Fibroblast of skin of left quadriceps (primary cell): Measurements from ENCODE around the gene TIMM21.
A peak's percentile ranks its signal among the peaks of the same experiment; 100 is the strongest.

Experiments used
- DNase-seq, 2 experiments: peaks; one replicate each; pipeline ENCODE4 v3.0.0-alpha.2; 2013; ENCODE audit warnings: low read depth in 2 of 2

TIMM21 gene

DNA sequence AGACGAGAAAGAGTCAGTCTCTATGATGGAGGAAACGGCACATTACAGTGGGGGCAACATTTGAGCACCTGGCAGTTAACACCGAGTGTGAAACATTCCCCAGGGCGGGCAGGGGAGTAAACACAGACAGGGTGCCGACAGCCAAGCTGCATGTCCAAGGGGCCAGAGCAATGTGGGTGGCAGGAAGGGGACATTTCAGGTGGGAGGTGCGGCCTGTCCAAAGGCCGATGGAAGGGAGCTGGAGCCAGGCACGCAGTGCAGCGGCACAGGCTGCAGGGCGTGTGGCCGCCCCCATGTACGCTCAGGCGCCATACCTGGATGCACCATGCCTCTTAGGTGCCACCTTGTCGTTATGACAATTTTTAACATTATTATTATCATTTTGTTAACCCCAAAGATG is 43.3 kb downstream of the TIMM21 start:
- no peak for DNase-seq

DNA sequence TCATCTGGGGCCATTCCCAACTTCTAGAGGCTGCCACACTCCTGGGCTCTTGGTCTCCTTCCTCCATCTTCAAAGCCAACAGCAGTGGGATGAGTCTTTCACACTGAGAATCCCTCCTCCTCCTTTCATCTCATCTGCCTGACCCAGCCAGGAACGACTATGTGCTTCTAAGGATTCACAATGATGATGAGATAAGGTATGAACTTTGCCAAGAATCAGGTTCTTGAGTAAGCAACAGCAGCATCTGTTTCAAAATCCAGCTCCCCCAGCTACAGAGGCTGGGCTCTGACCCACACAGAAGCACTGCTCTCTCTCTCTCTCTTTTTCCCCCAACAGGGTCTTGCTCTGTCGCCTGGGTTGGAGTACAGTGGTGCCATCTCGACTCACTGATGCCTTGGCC is 46.4 kb downstream of the TIMM21 start:
- no peak for DNase-seq

DNA sequence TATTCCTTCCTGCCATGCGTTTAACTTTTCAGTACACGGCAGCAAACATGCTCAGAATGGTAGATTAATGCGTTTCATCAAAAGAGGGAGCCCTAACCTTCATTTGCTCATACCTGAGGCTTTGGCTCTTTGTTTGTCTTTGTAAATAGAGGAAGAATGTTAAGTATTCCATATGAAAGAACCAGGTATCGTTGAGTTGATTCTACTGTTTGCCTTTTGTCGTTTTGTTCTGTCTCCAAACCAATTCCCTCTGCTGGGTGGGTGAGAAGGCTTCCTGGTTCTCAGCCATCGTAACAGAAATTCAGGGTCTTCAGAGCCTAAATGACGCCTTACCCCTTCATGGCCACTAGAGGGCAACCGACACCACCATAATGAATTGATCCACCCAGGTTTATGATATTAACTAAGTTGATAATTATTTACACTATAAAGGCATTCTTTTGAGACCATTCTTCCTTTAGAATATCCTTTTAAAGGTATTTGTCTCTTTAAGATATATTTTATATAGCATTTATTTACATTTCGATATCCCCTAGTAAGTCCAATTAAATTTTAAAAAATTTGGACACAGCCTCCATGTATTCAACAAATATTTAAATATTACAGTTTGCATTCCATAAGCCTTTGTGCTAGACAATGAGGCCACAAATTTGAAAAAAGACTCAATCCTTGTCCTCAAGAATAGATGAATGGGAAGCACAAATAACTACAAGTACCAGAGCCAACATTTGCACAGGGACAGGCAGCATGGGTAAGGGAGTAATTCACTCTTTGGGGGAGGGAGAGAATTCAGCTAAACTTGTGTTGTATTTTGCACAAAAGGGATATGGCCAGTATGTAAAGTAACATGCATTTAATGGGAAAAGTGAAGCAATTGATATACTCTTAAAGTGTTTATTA is 48.1 kb downstream of the TIMM21 start:
- DNase-seq: peak; percentile 30 to 36

DNA sequence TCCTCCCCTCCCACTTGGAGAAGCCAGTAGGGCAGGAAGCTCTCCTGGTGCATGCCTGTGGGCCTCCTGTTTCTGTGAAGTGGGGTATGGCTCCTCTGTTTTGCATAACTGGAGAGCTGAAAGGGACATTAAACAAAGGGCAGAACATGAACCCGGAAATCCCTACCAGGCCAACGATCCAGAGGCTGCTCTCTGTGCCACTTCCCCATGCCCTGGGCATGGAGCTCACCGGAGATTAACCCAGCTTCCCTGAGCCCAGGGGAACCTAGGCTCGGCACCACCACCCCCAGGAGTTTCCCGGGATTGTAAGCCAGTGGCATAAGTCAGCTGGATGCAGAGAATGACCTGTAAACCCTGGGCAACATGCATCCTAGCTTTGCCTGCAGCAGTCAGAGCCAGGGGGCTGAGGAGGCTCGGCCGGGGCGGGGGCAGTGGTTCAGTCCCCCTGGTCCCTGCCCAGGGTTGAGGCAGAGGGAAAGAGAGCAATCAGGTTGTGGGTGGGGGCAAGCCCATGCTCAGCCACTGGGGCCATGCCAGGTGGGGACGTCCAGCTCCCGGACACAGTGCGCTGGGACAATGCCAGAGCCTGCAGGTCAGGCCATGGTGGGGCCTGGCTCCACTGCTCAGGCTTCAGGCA is 49.5 kb downstream of the TIMM21 start:
- no peak for DNase-seq

DNA sequence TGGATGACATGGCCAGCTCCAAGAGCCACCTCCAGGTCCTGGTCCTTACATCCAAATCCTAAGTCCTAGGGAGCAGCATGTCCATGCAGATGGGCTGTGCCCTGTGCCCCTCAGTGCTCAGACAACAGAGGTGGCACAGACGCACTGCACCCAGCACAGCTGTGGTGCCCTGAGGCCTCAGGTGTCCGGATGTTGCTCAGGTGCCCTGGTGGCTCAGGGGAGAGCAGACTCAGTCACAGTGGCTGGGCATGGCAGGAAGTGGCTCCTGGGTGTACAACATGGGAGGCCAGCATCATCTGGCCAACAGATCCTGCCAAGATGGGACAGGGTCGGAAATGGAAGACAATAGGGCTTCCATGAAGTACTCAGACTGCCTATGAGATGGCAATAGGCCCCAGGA is 50.1 kb downstream of the TIMM21 start:
- no peak for DNase-seq

DNA sequence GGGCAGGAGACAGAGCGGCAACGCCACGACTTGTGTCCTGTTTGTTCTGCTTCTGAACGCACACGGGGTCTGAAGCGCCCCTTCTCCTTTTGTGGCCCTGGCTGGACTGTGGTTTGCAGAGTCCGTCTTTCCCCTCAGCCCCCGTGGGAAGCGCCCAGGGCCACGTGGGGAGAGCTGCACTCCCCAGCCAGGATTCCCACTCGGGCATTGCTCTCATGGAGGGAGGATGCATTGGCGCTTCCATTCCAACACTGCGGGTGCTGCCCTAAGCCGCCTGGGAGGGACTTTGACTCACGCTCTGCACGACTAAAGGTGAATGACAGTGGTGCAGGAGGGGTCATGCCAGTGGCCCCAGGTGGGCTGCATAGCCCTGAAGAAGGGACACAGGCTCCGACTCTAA is 52.5 kb downstream of the TIMM21 start:
- DNase-seq: no peak

DNA sequence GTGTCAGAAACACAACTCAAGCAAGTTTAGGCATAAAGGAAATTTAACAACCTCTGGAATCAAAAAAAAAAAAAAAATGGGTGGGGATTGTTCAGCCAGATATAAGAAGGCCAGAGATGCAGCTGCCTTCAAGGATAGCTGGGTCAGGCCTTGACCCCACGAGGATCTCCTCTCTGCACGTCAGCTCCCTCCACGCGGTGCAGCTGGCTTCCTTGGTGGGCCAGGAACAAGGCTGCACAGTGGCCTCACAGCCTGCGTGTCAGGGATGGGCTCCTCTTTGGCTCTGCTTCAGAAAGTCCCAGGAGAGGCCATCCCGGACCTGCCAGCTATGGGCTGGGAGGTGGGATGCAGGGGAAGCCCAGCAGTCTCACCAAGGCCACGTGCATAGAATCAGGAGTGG is 55.5 kb downstream of the TIMM21 start:
- DNase-seq: no peak

DNA sequence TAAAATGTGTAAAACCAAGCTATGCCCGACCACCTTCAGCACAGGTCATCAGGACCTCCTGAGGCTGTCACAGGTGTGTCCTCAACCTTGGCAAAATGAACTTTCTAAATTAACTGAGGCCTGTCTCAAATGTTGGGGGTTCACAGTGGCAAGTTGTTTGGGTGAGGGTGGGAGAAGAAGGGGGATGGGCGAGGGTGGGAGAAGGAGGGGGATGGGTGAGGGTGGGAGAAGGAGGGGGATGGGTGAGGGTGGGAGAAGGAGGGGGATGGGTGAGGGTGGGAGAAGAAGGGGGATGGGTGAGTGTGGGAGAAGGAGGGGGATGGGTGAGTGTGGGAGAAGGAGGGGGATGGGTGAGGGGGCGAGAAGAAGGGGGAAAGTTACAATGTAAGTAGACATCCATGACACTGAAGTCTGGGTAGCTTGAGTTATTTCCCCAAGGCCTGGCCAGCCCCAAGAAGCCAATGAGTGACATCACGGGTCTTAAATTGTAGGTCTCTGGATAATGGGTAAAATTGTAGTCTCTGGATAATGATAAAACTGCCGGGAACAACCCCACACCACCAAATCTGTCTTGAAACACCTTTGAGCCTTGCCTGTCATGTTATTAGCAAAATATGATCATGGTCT is 56.3 kb downstream of the TIMM21 start:
- DNase-seq: no peak
